HPDE6-E6E7 (cell line): ENCODE data around the gene NCOR1.
"Not testable (repeated sequence)": the region's sequence is repeated elsewhere in the genome, so short reads cannot be mapped to it uniquely, and the experiment has no call there.

Source experiments
- DNase-seq: peaks from one replicate; pipeline ENCODE4 v3.0.0; 2011; ENCODE audit warnings: missing footprints; ENCODE audit errors: extremely low spot score

NCOR1 gene

GRCh38 chr17:16086957-16087356 is 128.4 kb downstream of the NCOR1 start:
- DNase-seq: no peak

GRCh38 chr17:16085066-16085699 is 130.2 kb downstream of the NCOR1 start:
- DNase-seq: no peak

- no peak for DNase-seq
Measured at GRCh38 chr17:16083223-16083622, 132.1 kb downstream of the NCOR1 start.

- DNase-seq: no peak
Measured at GRCh38 chr17:16081507-16082087, 133.7 kb downstream of the NCOR1 start.

- DNase-seq: no peak
Measured at GRCh38 chr17:16080366-16080765, 135.0 kb downstream of the NCOR1 start.

- DNase-seq: no peak
Measured at GRCh38 chr17:16075949-16076348, 139.4 kb downstream of the NCOR1 start.

- DNase-seq: no peak
Measured at GRCh38 chr17:16074423-16074822, 140.9 kb downstream of the NCOR1 start.

- no peak for DNase-seq
Measured at GRCh38 chr17:16073845-16074244, 141.5 kb downstream of the NCOR1 start.

- no peak for DNase-seq
Measured at GRCh38 chr17:16072031-16072430, 143.3 kb downstream of the NCOR1 start.

- DNase-seq: no peak
Measured at GRCh38 chr17:16068323-16068722, 147.0 kb downstream of the NCOR1 start.

GRCh38 chr17:16066125-16066524 is 149.2 kb downstream of the NCOR1 start:
- DNase-seq: no peak

GRCh38 chr17:16061631-16062030 is 153.7 kb downstream of the NCOR1 start:
- DNase-seq: no peak

- DNase-seq: not testable (repeated sequence)
Measured at GRCh38 chr17:16055139-16055538, 160.2 kb downstream of the NCOR1 start.

GRCh38 chr17:16052486-16052885 is 162.8 kb downstream of the NCOR1 start:
- DNase-seq: no peak

GRCh38 chr17:16050844-16051243 is 164.5 kb downstream of the NCOR1 start:
- no peak for DNase-seq

GRCh38 chr17:16048811-16049449 is 166.4 kb downstream of the NCOR1 start:
- DNase-seq: no peak

GRCh38 chr17:16046966-16047365 is 168.4 kb downstream of the NCOR1 start:
- DNase-seq: no peak

GRCh38 chr17:16044487-16044886 is 170.8 kb downstream of the NCOR1 start:
- no peak for DNase-seq

- DNase-seq: no peak
Measured at GRCh38 chr17:16040710-16041251, 174.6 kb downstream of the NCOR1 start.

- DNase-seq: no peak
Measured at GRCh38 chr17:16037636-16038035, 177.7 kb downstream of the NCOR1 start.

- no peak for DNase-seq
Measured at GRCh38 chr17:16036261-16036660, 179.1 kb downstream of the NCOR1 start.

- DNase-seq: no peak
Measured at GRCh38 chr17:16033729-16034349, 181.5 kb downstream of the NCOR1 start.
